GM12874 (cell line): ENCODE measurements around the gene EIF4EBP3.

Experiments
- CTCF ChIP-seq: IDR thresholded peaks from 2 replicates; pipeline ENCODE4 v1.5.1; 2011; ENCODE audit warnings: low read depth, mild to moderate bottlenecking, control low read depth, low read length, moderate library complexity; ENCODE audit not compliant: insufficient read depth

EIF4EBP3 gene

GRCh38 chr5:140570488-140570887 is 23.0 kb downstream of the EIF4EBP3 start:
- TF ChIP-seq CTCF, result no peak

- TF ChIP-seq CTCF, result no peak
Observed at GRCh38 chr5:140571105-140571504, 23.6 kb downstream of the EIF4EBP3 start.

GRCh38 chr5:140573683-140574082 is 26.2 kb downstream of the EIF4EBP3 start:
- no peak for TF ChIP-seq CTCF

GRCh38 chr5:140574165-140574564 is 26.7 kb downstream of the EIF4EBP3 start:
- no peak for TF ChIP-seq CTCF

- no peak for TF ChIP-seq CTCF
Observed at GRCh38 chr5:140575309-140575708, 27.8 kb downstream of the EIF4EBP3 start.

GRCh38 chr5:140576776-140577201 is 29.3 kb downstream of the EIF4EBP3 start:
- TF ChIP-seq CTCF, result no peak

- no peak for TF ChIP-seq CTCF
Observed at GRCh38 chr5:140587495-140587894, 40.0 kb downstream of the EIF4EBP3 start.
